Activated B cell treated with CpG ODN at 0.5 μM for 24 hours (primary cell): Measurements from ENCODE around the gene CCDC89. TPM values are rescaled to one million over a fixed set of nuclear protein-coding genes. Genes with fewer than 3 reads are reported as not detected.
"Not testable (repeated sequence)": the region's sequence is repeated elsewhere in the genome, so short reads cannot be mapped to it uniquely, and the experiment has no call there.

ENCODE experiments used
- ATAC-seq: fragments of 200-7000 bp; cut with Tn5 transposase; one replicate; pipeline ENCODE4 v1.10.0; 2021; ENCODE audit warnings: low read depth, mild to moderate bottlenecking, moderate library complexity
- CTCF ChIA-PET: fragments of 350-600 bp; sonication (Branson Sonifier 250); formaldehyde crosslinking; loops from one replicate; lab custom pipeline; 2021; ENCODE audit warnings: antibody characterized with exemption; lab: Charles Lee
- POLR2A ChIA-PET: fragments of 350-600 bp; sonication (Branson Sonifier 250); formaldehyde crosslinking; loops from one replicate; lab custom pipeline; 2021; ENCODE audit warnings: antibody characterized with exemption; lab: Charles Lee
- DNase-seq: peaks from one replicate; pipeline ENCODE4 v3.0.0; 2022
- H3K27ac Mint-ChIP-seq: one replicate; pipeline ENCODE4 v1.8.0; 2020; ENCODE audit warnings: mixed read lengths
- H3K27me3 Mint-ChIP-seq: one replicate; pipeline ENCODE4 v1.8.0; 2021; ENCODE audit warnings: mixed read lengths
- H3K36me3 Mint-ChIP-seq: one replicate; pipeline ENCODE4 v1.8.0; 2021; ENCODE audit warnings: low read depth, mixed read lengths
- H3K4me1 Mint-ChIP-seq: one replicate; pipeline ENCODE4 v1.8.0; 2021; ENCODE audit warnings: mixed read lengths
- H3K4me3 Mint-ChIP-seq: one replicate; pipeline ENCODE4 v1.8.0; 2020; ENCODE audit warnings: mild to moderate bottlenecking, mixed read lengths
- H3K9me3 Mint-ChIP-seq: one replicate; pipeline ENCODE4 v1.8.0; 2020; ENCODE audit warnings: mixed read lengths
- intact Hi-C: fragments of 100-400 bp; cut with micrococcal nuclease; formaldehyde crosslinking; loops from one replicate; pipeline ENCODE4 v1.15.1; 2024
- total RNA-seq: library from RNA; stranded (reverse); gene quantifications from 2 replicates; pipeline ENCODE4 v1.2.3, GENCODE V29; 2022
- TF ChIP-seq, protein P1 (sequence below): fragments of 200-600 bp; IDR thresholded peaks from one replicate; pipeline ENCODE4 v1.8.0; 2022; ENCODE audit warnings: antibody characterized with exemption, mild to moderate bottlenecking

Gene CCDC89
- total RNA-seq, 1 donor from 2014 or later = not detected

DNA sequence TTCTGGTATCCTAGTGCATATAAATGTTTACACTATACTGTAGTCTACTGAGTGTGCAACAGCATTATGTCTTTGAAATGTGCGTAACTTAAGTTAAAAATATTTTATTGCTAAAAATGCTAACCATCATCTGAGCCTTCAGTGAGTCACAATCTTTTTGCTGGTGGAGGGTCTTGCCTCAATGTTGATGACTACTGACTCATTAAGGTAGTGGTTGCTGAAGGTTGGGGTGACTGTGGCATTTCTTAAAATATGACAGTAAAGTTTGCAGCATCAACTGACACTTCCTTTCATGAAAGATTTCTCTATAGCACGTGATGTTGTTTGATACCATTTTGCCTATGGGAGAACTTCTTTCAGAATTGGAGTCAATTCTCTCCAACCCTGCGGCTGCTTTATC lies 12.6 kb downstream of the CCDC89 start:
- H3K4me1 Mint-ChIP-seq = no peaks in the 10 kb centered on the region
- CTCF ChIA-PET = no interaction called here
- POLR2A ChIA-PET = no interaction called here
- TF ChIP-seq, protein P1, sequence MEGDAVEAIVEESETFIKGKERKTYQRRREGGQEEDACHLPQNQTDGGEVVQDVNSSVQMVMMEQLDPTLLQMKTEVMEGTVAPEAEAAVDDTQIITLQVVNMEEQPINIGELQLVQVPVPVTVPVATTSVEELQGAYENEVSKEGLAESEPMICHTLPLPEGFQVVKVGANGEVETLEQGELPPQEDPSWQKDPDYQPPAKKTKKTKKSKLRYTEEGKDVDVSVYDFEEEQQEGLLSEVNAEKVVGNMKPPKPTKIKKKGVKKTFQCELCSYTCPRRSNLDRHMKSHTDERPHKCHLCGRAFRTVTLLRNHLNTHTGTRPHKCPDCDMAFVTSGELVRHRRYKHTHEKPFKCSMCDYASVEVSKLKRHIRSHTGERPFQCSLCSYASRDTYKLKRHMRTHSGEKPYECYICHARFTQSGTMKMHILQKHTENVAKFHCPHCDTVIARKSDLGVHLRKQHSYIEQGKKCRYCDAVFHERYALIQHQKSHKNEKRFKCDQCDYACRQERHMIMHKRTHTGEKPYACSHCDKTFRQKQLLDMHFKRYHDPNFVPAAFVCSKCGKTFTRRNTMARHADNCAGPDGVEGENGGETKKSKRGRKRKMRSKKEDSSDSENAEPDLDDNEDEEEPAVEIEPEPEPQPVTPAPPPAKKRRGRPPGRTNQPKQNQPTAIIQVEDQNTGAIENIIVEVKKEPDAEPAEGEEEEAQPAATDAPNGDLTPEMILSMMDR = no peak
- peaks cover 7% of the 10 kb centered on the region for H3K9me3 Mint-ChIP-seq
- H3K4me3 Mint-ChIP-seq = no peak overlapping the region
- intact Hi-C loops = no loop called here
- no peak for DNase-seq
- no peaks in the 10 kb centered on the region for H3K36me3 Mint-ChIP-seq
- ATAC-seq = no peak
- no peak overlapping the region for H3K27ac Mint-ChIP-seq
- no peaks in the 10 kb centered on the region for H3K27me3 Mint-ChIP-seq

DNA sequence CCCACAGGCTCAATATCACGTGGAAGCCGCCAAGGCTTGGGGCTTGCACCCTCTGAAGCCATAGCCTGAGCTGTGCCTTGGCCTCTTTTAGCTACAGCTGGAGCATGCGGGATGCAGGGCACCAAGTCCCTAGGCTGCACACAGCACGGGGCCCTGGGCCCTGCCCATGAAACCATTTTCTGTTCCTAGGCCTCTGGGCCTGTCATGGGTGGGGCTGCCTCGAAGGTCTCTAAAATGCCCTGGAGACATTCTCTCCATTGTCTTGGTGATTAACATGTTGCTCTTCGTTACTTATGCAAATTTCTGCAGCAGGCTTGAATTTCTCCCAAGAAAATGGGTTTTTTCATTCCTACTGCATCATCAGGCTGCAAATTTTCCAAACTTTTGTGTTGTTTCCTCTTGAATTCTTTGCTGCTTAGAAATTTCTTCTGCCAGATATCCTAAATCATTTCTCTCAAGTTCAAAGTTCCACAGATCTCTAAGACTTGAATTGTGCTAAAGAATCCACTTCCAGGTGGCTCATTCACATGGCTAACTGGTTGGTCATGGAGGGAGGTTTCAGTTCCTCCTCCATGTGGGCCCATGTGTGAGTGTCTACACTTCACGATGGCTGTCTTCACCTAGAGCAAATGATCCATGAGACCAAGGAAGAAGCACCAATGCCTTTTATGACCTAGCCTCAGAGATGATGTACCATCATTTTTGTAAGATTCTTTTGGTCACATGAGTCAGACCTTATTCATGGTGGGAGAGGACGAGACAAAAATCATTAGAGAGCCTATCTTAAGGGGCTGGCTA lies 13.7 kb downstream of the CCDC89 start:
- Mint-ChIP-seq H3K27me3 (no peaks in the 10 kb centered on the region), H3K27ac (no peak overlapping the region), H3K4me1 (no peaks in the 10 kb centered on the region), H3K36me3 (no peaks in the 10 kb centered on the region), H3K9me3 (peaks cover 7% of the 10 kb centered on the region), H3K4me3 (no peak overlapping the region)
- intact Hi-C loops = no loop called here
- no peak for DNase-seq
- TF ChIP-seq, protein P1 = no peak
- ChIA-PET CTCF (no interaction called here), POLR2A (no interaction called here)
- ATAC-seq = no peak

DNA sequence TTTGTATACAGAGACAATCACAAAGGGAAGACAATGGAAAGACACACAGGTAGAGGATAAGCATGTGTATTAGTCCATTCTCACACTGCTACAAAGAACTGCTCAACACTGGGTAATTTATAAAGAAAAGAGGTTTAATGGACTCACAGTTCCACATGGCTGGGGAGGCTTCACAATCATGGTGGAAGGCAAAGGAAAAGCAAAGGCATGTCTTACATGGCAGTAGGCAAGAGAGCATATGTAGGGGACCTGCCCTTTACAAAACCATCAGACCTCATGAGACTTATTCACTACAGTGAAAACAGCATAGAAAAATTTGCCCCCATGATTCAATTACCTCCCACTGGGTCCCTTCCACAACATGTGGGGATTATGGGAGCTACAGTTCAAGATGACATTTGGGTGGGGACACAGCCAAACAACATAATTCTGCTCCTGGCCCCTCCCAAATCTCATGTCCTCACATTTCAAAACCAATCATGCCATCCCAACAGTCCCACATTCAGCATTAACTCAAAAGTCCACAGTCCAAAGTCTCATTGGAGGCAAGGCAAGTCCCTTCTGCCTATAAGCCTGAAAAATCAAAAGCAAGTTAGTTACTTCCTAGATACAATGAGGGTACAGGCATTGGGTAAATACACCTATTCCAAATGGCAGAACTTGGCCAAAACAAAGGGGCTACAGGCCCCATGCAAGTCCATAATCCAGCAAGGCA lies 14.9 kb downstream of the CCDC89 start:
- DNase-seq, H3K9me3 Mint-ChIP-seq, H3K27ac Mint-ChIP-seq, ATAC-seq, H3K4me3 Mint-ChIP-seq, intact Hi-C loops, CTCF ChIA-PET, H3K27me3 Mint-ChIP-seq, POLR2A ChIA-PET, H3K4me1 Mint-ChIP-seq, H3K36me3 Mint-ChIP-seq: not testable (repeated sequence)

DNA sequence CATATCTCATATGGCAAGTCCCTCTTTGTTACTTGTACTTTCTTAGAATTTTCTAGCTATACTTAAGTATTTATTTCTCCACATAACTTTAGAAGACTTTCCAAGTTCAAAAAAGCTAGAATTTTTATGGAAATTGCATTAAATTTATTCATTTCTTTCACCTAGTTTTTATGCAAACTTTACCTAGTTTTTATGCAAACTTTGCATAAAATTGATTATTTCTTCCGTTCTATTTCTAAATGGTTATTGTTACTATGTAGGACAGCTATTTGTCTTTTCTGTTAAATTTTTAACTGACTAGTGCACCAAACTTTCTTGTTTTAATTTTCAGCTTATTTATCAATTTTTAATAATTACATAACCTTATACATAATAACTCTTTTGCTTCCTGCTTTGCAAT lies 17.8 kb downstream of the CCDC89 start:
- H3K27ac Mint-ChIP-seq = no peak overlapping the region
- ATAC-seq (no peak), DNase-seq (no peak)
- peaks cover 12% of the 10 kb centered on the region for H3K36me3 Mint-ChIP-seq
- TF ChIP-seq, protein P1 = no peak
- no peak overlapping the region for H3K4me3 Mint-ChIP-seq
- H3K27me3 Mint-ChIP-seq = no peaks in the 10 kb centered on the region
- H3K4me1 Mint-ChIP-seq = peaks cover 18% of the 10 kb centered on the region
- ChIA-PET POLR2A (interaction anchor here (0.7 kb wide), 1 partner anchor 41 kb away, joined by 3 read pairs; the partner anchor contains the start of gene DLG2), CTCF (no interaction called here)
- H3K9me3 Mint-ChIP-seq = peaks cover 5% of the 10 kb centered on the region
- intact Hi-C loops = loop anchor here (10.0 kb wide), 2 partner anchors 353 to 543 kb away; no protein-coding TSS in a partner anchor

DNA sequence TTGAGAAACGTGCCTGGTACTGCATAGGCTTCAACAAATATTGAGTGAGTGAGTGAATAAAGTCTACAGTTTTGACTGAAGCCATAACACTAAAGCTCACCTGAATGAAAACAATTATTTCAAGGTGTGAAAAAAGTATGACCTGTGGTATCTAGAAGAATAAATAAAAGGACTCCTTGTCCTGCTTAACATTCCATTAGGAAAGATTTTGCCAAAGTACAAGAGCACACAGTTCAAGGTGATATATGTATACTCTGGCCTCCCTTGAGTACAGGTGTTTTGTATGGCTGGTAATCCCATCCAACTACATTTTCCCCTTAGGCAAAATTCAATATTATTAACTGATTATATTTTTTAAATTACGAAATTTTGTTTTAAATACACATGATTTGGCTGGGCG lies 19.3 kb downstream of the CCDC89 start:
- Mint-ChIP-seq H3K4me3 (no peak overlapping the region), H3K27me3 (no peaks in the 10 kb centered on the region), H3K36me3 (peaks cover 19% of the 10 kb centered on the region), H3K4me1 (peaks cover 28% of the 10 kb centered on the region), H3K9me3 (no peaks in the 10 kb centered on the region), H3K27ac (no peak overlapping the region)
- intact Hi-C loops = loop anchor here (10.0 kb wide), 2 partner anchors 352 to 542 kb away; no protein-coding TSS in a partner anchor
- TF ChIP-seq, protein P1 = no peak
- ATAC-seq (no peak), DNase-seq (no peak)
- ChIA-PET CTCF (no interaction called here), POLR2A (no interaction called here)
